Occipital lobe (tissue), 3 donors: ENCODE measurements around the gene NTN1. TPM values are rescaled to one million over a fixed set of nuclear protein-coding genes. Genes with fewer than 3 reads are reported as not detected.

Source experiments
- DNase-seq: peaks from one replicate; lab custom pipeline; 2025; lab: John Stamatoyannopoulos, UW
- small RNA-seq: library from RNA; depleted of rRNA; stranded (forward); fragments of <200 nt; gene quantifications from one replicate; pipeline ENCODE3, GENCODE V24; 2014
- total RNA-seq: library from RNA; depleted of rRNA; stranded (reverse); fragments of >200 nt; gene quantifications from one replicate; pipeline ENCODE4 v1.2.3, GENCODE V29; 2014

Gene NTN1
- total RNA-seq, 1 donor from 2014 or later: 1.1 TPM

GRCh38 chr17:9270921-9271320 lies 249.6 kb downstream of the NTN1 start:
- no peak for DNase-seq

- peak; percentile 75 for DNase-seq
Observed at GRCh38 chr17:9271989-9272388, 250.7 kb downstream of the NTN1 start.

- DNase-seq: no peak
Observed at GRCh38 chr17:9272501-9273200, 251.3 kb downstream of the NTN1 start.

- peak; percentile 7 for DNase-seq
Observed at GRCh38 chr17:9273428-9274391, 252.4 kb downstream of the NTN1 start.

GRCh38 chr17:9274973-9275372 lies 253.7 kb downstream of the NTN1 start:
- DNase-seq: no peak

- no peak for DNase-seq
Observed at GRCh38 chr17:9279893-9280292, 258.6 kb downstream of the NTN1 start.

- no peak for DNase-seq
Observed at GRCh38 chr17:9283909-9284308, 262.6 kb downstream of the NTN1 start.

GRCh38 chr17:9284884-9285283 lies 263.6 kb downstream of the NTN1 start:
- no peak for DNase-seq

GRCh38 chr17:9285602-9286427 lies 264.5 kb downstream of the NTN1 start:
- no peak for DNase-seq

- no peak for DNase-seq
Observed at GRCh38 chr17:9286434-9286833, 265.1 kb downstream of the NTN1 start.

GRCh38 chr17:9287306-9287705 lies 266.0 kb downstream of the NTN1 start:
- no peak for DNase-seq

- no peak for DNase-seq
Observed at GRCh38 chr17:9290226-9290613, 268.9 kb downstream of the NTN1 start.

GRCh38 chr17:9291912-9292560 lies 270.7 kb downstream of the NTN1 start:
- no peak for DNase-seq

GRCh38 chr17:9292561-9292941 lies 271.2 kb downstream of the NTN1 start:
- DNase-seq: no peak

Small RNA genes within 50 kb of the gene (small RNA-seq; reads per million reads assigned to genes)
- gene AC005695.3: not detected

Other genes with a start within 250 kb of the NTN1 start
- gene MFSD6L, start 222.1 kb upstream of the NTN1 start, total RNA-seq: 0.16 TPM
- 0.47 TPM for gene PIK3R6, start 153.8 kb upstream of the NTN1 start, total RNA-seq
- 0.62 TPM for gene PIK3R5, start 55.8 kb upstream of the NTN1 start, total RNA-seq